Astrocyte of the cerebellum (primary cell): ENCODE data around the gene TNNT2.

Experiments used
- DNase-seq: peaks from one replicate; pipeline ENCODE4 v3.0.0-alpha.2; 2011; ENCODE audit warnings: low read depth
- H3K4me3 ChIP-seq: 2 replicates; pipeline ENCODE4 v1.5.1; 2011; ENCODE audit warnings: mild to moderate bottlenecking, low read depth, low read length, moderate library complexity
- CTCF ChIP-seq: IDR thresholded peaks from 2 replicates; pipeline ENCODE4 v1.5.1; 2012; ENCODE audit warnings: low read length, low read depth, moderate library complexity, mild to moderate bottlenecking; ENCODE audit errors: missing control alignments
- in situ Hi-C: cut with HindIII; loops from 2 replicates; pipeline ENCODE4 v1.10.0; 2017; ENCODE audit warnings: low sequenced_read_pairs

TNNT2 gene

GRCh38 chr1:201360901-201361651 lies 16.4 kb downstream of the TNNT2 start:
- no peak for TF ChIP-seq CTCF
- H3K4me3 ChIP-seq = no peak overlapping the region
- in situ Hi-C loops = no loop called here
- DNase-seq = no peak

GRCh38 chr1:201360486-201360885 lies 17.0 kb downstream of the TNNT2 start:
- in situ Hi-C loops = no loop called here
- DNase-seq = no peak
- no peak for TF ChIP-seq CTCF
- H3K4me3 ChIP-seq = no peak overlapping the region

GRCh38 chr1:201359873-201360210 lies 17.6 kb downstream of the TNNT2 start:
- in situ Hi-C loops = loop anchor here (5.0 kb wide), 1 partner anchor 83 kb away; no protein-coding TSS in a partner anchor
- no peak overlapping the region for H3K4me3 ChIP-seq
- DNase-seq = no peak
- TF ChIP-seq CTCF = no peak

GRCh38 chr1:201359031-201359872 lies 18.2 kb downstream of the TNNT2 start:
- no peak for DNase-seq
- in situ Hi-C loops = loop anchor here (5.0 kb wide), 1 partner anchor 82 kb away; no protein-coding TSS in a partner anchor
- TF ChIP-seq CTCF = no peak
- H3K4me3 ChIP-seq = no peak overlapping the region

GRCh38 chr1:201358596-201358995 lies 18.9 kb downstream of the TNNT2 start:
- DNase-seq = no peak
- H3K4me3 ChIP-seq = no peak overlapping the region
- in situ Hi-C loops = loop anchor here (5.0 kb wide), 1 partner anchor 81 kb away; no protein-coding TSS in a partner anchor
- TF ChIP-seq CTCF = no peak

- DNase-seq = no peak
- no peak for TF ChIP-seq CTCF
- in situ Hi-C loops = loop anchor here (5.0 kb wide), 1 partner anchor 80 kb away; no protein-coding TSS in a partner anchor
- H3K4me3 ChIP-seq = no peak overlapping the region
Measured at GRCh38 chr1:201357636-201358348, 19.7 kb downstream of the TNNT2 start.
